ENCODE data around the gene PID1. TPM values are rescaled to one million over a fixed set of nuclear protein-coding genes. Genes with fewer than 3 reads are reported as not detected.

The PID1 gene
- total RNA-seq, 1 donor from 2014 or later, result 0.95 TPM

DNA sequence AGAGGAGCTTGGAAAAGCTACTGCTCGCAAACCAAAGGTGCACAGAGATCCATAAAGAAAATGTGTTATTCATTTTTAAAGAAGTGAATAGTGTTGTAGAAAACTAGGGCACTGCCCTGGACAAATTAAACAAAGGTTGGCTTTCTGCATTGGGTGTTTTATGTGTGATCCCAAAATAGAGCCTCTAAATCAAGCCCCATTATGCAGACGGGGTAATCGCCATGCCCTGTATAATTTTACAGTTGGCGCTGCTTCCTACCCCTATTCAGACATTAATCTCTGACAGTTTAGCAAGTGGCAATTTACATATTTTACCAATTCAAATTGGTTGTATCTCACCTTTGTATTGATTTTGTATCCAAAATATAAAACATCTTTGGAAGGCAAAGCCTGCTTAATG is 109.1 kb downstream of the PID1 start:
- no peak for DNase-seq (ENCODE audit: low spot score)
- Mint-ChIP-seq H3K9me3 (ENCODE audit: low read depth) (peaks cover 11% of the 10 kb centered on the region), H3K36me3 (ENCODE audit: low read depth) (no peaks in the 10 kb centered on the region), H3K27me3 (ENCODE audit: low read depth) (no peaks in the 10 kb centered on the region), H3K27ac (ENCODE audit: unreplicated experiment) (no peak overlapping the region), H3K4me1 (ENCODE audit: low read depth) (no peaks in the 10 kb centered on the region), H3K4me3 (ENCODE audit: unreplicated experiment) (no peak overlapping the region)
- TF ChIP-seq, protein P1, sequence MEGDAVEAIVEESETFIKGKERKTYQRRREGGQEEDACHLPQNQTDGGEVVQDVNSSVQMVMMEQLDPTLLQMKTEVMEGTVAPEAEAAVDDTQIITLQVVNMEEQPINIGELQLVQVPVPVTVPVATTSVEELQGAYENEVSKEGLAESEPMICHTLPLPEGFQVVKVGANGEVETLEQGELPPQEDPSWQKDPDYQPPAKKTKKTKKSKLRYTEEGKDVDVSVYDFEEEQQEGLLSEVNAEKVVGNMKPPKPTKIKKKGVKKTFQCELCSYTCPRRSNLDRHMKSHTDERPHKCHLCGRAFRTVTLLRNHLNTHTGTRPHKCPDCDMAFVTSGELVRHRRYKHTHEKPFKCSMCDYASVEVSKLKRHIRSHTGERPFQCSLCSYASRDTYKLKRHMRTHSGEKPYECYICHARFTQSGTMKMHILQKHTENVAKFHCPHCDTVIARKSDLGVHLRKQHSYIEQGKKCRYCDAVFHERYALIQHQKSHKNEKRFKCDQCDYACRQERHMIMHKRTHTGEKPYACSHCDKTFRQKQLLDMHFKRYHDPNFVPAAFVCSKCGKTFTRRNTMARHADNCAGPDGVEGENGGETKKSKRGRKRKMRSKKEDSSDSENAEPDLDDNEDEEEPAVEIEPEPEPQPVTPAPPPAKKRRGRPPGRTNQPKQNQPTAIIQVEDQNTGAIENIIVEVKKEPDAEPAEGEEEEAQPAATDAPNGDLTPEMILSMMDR (IDR thresholded peaks at IDR 0.05), result no peak

DNA sequence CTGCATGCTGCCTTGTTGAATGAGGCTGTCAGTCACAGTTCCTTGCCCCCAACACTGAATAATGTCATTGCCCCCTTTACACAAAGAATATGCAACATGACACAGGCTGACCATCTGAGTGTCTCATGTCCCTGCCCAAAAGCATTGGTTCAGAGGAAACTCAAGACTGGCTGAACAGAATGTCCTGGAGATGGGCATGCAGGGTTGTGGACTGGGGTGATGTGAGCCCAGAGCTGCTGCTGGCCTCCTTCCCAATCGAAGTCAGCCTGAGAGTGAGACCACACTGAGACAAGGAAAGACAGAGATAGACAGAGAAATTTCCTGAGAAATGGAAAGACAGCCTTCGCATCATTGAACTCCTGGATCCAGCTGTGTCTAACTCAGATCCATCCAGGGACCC is 110.1 kb downstream of the PID1 start:
- Mint-ChIP-seq H3K36me3 (ENCODE audit: low read depth) (no peaks in the 10 kb centered on the region), H3K4me1 (ENCODE audit: low read depth) (no peaks in the 10 kb centered on the region), H3K27me3 (ENCODE audit: low read depth) (no peaks in the 10 kb centered on the region), H3K4me3 (ENCODE audit: unreplicated experiment) (no peak overlapping the region), H3K27ac (ENCODE audit: unreplicated experiment) (no peak overlapping the region), H3K9me3 (ENCODE audit: low read depth) (peaks cover 16% of the 10 kb centered on the region)
- DNase-seq (ENCODE audit: low spot score), result no peak
- TF ChIP-seq, protein P1 (IDR thresholded peaks at IDR 0.05), result no peak

DNA sequence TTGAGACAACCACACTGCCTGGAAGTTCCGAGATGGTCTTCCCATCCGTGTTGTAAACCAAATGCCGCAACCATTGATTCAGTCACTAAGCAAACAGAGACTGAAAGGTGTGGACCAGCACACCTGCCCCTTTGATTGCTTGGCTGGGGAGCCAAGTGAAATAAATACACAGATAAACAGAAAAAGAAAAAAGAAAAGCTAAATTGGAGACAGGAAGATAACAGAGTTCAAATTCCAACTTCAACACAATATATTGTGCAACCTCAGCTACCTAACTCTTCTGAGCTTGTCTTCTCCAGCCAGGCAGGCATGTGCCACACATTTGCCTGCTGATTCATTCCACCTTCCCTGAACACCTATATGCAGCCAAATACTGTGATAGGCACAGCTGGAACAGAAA is 110.9 kb downstream of the PID1 start:
- DNase-seq (ENCODE audit: low spot score), result no peak
- no peak overlapping the region for H3K4me3 Mint-ChIP-seq (ENCODE audit: unreplicated experiment)
- H3K27me3 Mint-ChIP-seq (ENCODE audit: low read depth), result no peaks in the 10 kb centered on the region
- H3K36me3 Mint-ChIP-seq (ENCODE audit: low read depth), result no peaks in the 10 kb centered on the region
- H3K4me1 Mint-ChIP-seq (ENCODE audit: low read depth), result no peaks in the 10 kb centered on the region
- peaks cover 16% of the 10 kb centered on the region for H3K9me3 Mint-ChIP-seq (ENCODE audit: low read depth)
- H3K27ac Mint-ChIP-seq (ENCODE audit: unreplicated experiment), result no peak overlapping the region
- TF ChIP-seq, protein P1 (IDR thresholded peaks at IDR 0.05), result no peak

DNA sequence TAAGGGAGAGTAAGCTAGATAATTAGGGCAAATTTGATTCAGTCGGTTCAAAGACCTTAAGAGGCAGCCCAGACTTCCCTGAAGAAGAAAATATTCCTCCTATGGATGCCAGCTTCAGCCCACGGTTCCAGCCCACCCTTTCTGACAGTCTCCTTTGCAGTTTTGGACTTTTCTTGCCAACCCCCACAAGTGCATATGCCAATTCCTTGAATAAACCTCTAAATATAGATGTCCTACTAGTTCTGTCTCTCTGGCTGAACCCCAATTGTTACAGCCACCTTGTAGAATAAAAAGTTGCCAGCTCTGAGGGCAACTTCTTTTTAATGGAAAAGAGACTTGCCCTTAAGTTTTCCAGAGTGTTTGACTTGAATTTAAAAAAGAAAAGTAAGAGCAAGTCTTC is 111.7 kb downstream of the PID1 start:
- Mint-ChIP-seq H3K9me3 (ENCODE audit: low read depth) (peaks cover 16% of the 10 kb centered on the region), H3K4me3 (ENCODE audit: unreplicated experiment) (no peak overlapping the region), H3K27me3 (ENCODE audit: low read depth) (no peaks in the 10 kb centered on the region), H3K4me1 (ENCODE audit: low read depth) (no peaks in the 10 kb centered on the region), H3K27ac (ENCODE audit: unreplicated experiment) (no peak overlapping the region), H3K36me3 (ENCODE audit: low read depth) (no peaks in the 10 kb centered on the region)
- TF ChIP-seq, protein P1 (IDR thresholded peaks at IDR 0.05), result no peak
- no peak for DNase-seq (ENCODE audit: low spot score)

DNA sequence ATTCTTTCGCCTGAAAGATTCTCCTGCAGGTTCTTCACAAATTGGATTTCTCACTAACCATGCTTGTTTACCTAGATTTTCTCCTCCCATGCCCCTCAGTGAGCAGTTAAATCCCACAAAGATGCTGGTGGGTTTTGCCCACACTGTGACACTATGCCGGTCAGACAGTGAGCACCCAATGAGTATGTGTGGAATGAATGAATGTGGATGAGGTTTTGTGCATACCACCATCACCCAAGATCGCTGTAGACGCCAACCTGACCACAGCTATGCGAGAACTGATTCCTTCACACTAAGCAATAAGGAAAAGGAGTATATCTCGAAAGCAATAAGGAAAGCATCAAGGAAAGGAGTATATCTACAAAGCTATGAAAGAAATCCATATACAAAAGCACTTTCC is 116.7 kb downstream of the PID1 start:
- Mint-ChIP-seq H3K4me3 (ENCODE audit: unreplicated experiment) (no peak overlapping the region), H3K27ac (ENCODE audit: unreplicated experiment) (no peak overlapping the region)
- no peak for DNase-seq (ENCODE audit: low spot score)

More for the DNA sequence above, 116.7 kb downstream of the PID1 start:
- Mint-ChIP-seq H3K27me3 (ENCODE audit: low read depth) (no peaks in the 10 kb centered on the region), H3K9me3 (ENCODE audit: low read depth) (peaks cover 10% of the 10 kb centered on the region), H3K36me3 (ENCODE audit: low read depth) (no peaks in the 10 kb centered on the region), H3K4me1 (ENCODE audit: low read depth) (no peaks in the 10 kb centered on the region)
- TF ChIP-seq, protein P1 (IDR thresholded peaks at IDR 0.05), result no peak
